Hepatocyte (in vitro differentiated cells): ENCODE data around the gene RAB8A. TPM values are rescaled to one million over a fixed set of nuclear protein-coding genes. Genes with fewer than 3 reads are reported as not detected.
A peak's percentile ranks its signal among the peaks of the same experiment; 100 is the strongest.

Experiments
- DNase-seq: peaks from one replicate; pipeline ENCODE4 v3.0.0-alpha.2; 2016; ENCODE audit warnings: low spot score
- H2AFZ ChIP-seq: fragments of 200-600 bp; sonication (generic); 2 replicates; pipeline ENCODE4 v1.6.0; 2016; ENCODE audit warnings: antibody characterized with exemption, mild to moderate bottlenecking
- H3K27ac ChIP-seq: fragments of 200-600 bp; sonication (generic); 2 replicates; pipeline ENCODE4 v1.5.1; 2016; ENCODE audit warnings: mild to moderate bottlenecking
- H3K27me3 ChIP-seq: fragments of 200-600 bp; sonication (generic); 2 replicates; pipeline ENCODE4 v1.6.1; 2016
- H3K36me3 ChIP-seq: fragments of 200-600 bp; sonication (generic); replicated peaks from 2 replicates; pipeline ENCODE4 v1.5.1; 2016; ENCODE audit warnings: low read depth; ENCODE audit not compliant: insufficient read depth
- H3K4me1 ChIP-seq: fragments of 200-600 bp; sonication (generic); 2 replicates; pipeline ENCODE4 v1.5.1; 2016; ENCODE audit warnings: mild to moderate bottlenecking, moderate library complexity; ENCODE audit not compliant: insufficient read depth
- H3K4me2 ChIP-seq: fragments of 200-600 bp; sonication (generic); 2 replicates; pipeline ENCODE4 v1.6.0; 2016
- H3K4me3 ChIP-seq: fragments of 200-600 bp; sonication (generic); 2 replicates; pipeline ENCODE4 v1.5.1; 2016; ENCODE audit warnings: mild to moderate bottlenecking
- H3K79me2 ChIP-seq: fragments of 200-600 bp; sonication (generic); 2 replicates; pipeline ENCODE4 v1.6.0; 2017; ENCODE audit warnings: mild to moderate bottlenecking
- H3K9me2 ChIP-seq: fragments of 200-600 bp; sonication (generic); replicated peaks from 2 replicates; pipeline ENCODE4 v1.6.0; 2017; ENCODE audit warnings: mild to moderate bottlenecking; ENCODE audit not compliant: insufficient read depth
- H3K9me3 ChIP-seq: fragments of 200-600 bp; sonication (generic); 2 replicates; pipeline ENCODE4 v1.5.1; 2016; ENCODE audit warnings: low read depth, mild to moderate bottlenecking
- H4K20me1 ChIP-seq: fragments of 200-600 bp; sonication (generic); 2 replicates; pipeline ENCODE4 v1.6.0; 2016; ENCODE audit warnings: mild to moderate bottlenecking; ENCODE audit not compliant: insufficient read depth, poor library complexity, severe bottlenecking
- EZH2 ChIP-seq: fragments of 200-600 bp; sonication (generic); IDR thresholded peaks from 2 replicates; pipeline ENCODE4 v1.6.1; 2016; ENCODE audit warnings: antibody characterized with exemption, mild to moderate bottlenecking, borderline replicate concordance
- EZH2phosphoT487 ChIP-seq: fragments of 200-600 bp; sonication (generic); IDR thresholded peaks from one replicate; pipeline ENCODE4 v1.6.1; 2018; ENCODE audit warnings: antibody characterized with exemption, mild to moderate bottlenecking, low read depth, moderate library complexity; ENCODE audit not compliant: unreplicated experiment, severe bottlenecking
- WGBS: methylation state at CpG from one replicate; pipeline ENCODE4 v1.1.6; 2016; ENCODE audit warnings: low lambda C conversion rate; ENCODE audit errors: missing lambda C conversion rate; 5-methylcytosine and 5-hydroxymethylcytosine counted together
- polyA plus RNA-seq: library from polyadenylated mRNA; unstranded; fragments of >200 nt; fragmentation: Nextera tagmentation; extraction: Ambion mirVana; gene quantifications from 2 replicates; pipeline ENCODE4 v1.2.1, GENCODE V29; 2016
- total RNA-seq: library from RNA; depleted of rRNA; stranded (reverse); fragments of >200 nt; gene quantifications from 2 replicates; pipeline ENCODE4 v1.2.3, GENCODE V29; 2014
- TF ChIP-seq, protein P1 (sequence below): fragments of 200-600 bp; sonication (generic); IDR thresholded peaks from 2 replicates; pipeline ENCODE4 v1.5.1; 2016; ENCODE audit warnings: antibody characterized with exemption, mild to moderate bottlenecking; ENCODE audit not compliant: poor library complexity

Gene RAB8A
- total and polyA plus RNA-seq, 2 experiments from 2014 or later = 60.2 to 89.5 TPM

DNA sequence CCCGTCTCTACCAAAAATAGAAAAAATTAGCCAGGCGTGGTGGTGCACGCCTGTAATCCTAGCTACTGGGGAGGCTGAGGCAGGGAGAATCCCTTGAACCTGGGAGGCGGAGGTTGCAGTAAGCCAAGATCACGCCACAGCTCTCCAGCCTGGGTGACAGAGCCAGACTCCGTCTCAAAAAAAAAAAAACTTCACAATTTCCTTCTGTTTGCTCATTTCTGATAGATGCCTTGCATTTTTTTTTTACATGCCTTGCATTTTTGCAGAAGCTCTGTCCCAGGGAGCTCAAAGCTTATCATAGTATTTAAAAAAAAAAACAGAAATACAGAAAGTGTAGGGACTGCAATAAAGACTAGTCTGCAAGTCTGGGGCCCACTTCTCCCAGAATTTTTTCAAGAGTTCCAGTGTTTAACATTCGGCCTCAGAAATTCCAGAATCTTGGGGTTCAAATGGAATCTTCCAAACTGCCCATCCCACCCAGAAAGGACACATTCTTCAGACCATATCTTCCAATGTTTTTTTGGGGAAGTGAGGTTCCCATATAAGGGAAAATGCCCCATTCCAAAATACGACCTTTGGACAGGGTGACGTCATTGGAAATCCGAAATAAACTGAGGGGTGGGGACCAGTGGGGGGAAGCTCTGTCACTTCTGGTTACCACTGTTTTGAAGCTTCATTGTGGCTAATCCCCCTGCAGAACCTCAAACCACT, 17.2 kb upstream of the RAB8A start:
- Histone ChIP-seq H3K79me2 (peaks cover 29% of the 10 kb centered on the region), H3K27me3 (no peaks in the 10 kb centered on the region), H3K4me3 (no peak overlapping the region), H3K9me2 (no peaks in the 10 kb centered on the region), H3K4me1 (peaks cover 25% of the 10 kb centered on the region), H4K20me1 (no peaks in the 10 kb centered on the region), H3K9me3 (no peaks in the 10 kb centered on the region), H3K27ac (peak overlapping the region; percentile 84), H3K4me2 (no peak overlapping the region), H3K36me3 (peaks cover 3% of the 10 kb centered on the region), H2AFZ (no peak overlapping the region)
- WGBS = 72% methylated on average over 10 of the region's 10 CpGs
- no peak for DNase-seq
- no peak for TF ChIP-seq EZH2phosphoT487
- TF ChIP-seq EZH2 = no peak
- TF ChIP-seq, protein P1, sequence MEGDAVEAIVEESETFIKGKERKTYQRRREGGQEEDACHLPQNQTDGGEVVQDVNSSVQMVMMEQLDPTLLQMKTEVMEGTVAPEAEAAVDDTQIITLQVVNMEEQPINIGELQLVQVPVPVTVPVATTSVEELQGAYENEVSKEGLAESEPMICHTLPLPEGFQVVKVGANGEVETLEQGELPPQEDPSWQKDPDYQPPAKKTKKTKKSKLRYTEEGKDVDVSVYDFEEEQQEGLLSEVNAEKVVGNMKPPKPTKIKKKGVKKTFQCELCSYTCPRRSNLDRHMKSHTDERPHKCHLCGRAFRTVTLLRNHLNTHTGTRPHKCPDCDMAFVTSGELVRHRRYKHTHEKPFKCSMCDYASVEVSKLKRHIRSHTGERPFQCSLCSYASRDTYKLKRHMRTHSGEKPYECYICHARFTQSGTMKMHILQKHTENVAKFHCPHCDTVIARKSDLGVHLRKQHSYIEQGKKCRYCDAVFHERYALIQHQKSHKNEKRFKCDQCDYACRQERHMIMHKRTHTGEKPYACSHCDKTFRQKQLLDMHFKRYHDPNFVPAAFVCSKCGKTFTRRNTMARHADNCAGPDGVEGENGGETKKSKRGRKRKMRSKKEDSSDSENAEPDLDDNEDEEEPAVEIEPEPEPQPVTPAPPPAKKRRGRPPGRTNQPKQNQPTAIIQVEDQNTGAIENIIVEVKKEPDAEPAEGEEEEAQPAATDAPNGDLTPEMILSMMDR = no peak

DNA sequence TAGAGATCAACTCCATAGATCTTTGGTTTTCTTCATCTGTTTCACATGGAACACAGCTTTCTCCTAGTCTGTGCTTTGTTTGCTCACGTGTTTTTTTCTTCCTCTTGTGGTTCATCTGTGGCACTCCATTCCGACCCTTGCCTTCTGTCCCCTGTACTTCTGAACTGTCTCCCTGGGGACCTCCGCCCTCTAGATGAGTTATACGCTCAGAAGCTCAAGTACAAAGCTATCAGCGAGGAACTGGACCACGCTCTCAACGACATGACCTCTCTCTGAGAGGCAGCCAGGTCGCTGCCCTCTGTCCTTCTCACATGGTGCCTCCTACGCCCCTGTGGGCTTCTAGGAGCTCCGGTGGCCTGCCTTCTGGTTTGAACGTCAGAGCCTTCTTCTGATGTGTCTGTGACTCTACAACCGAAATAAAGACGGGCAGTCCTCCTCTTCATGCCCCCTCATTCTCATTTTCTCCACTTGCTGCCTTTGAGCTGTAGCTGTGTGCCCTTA, 16.6 kb upstream of the RAB8A start:
- peaks cover 19% of the 10 kb centered on the region for H3K4me1 ChIP-seq
- peaks cover 3% of the 10 kb centered on the region for H3K36me3 ChIP-seq
- H3K4me2 ChIP-seq = no peak overlapping the region
- H4K20me1 ChIP-seq = no peaks in the 10 kb centered on the region
- H2AFZ ChIP-seq = no peak overlapping the region
- H3K27me3 ChIP-seq = no peaks in the 10 kb centered on the region
- TF ChIP-seq, protein P1 = no peak
- TF ChIP-seq EZH2 (no peak), EZH2phosphoT487 (no peak)
- peaks cover 27% of the 10 kb centered on the region for H3K79me2 ChIP-seq
- DNase-seq = no peak
- 89% methylated on average over 13 of the region's 13 CpGs for WGBS
- no peaks in the 10 kb centered on the region for H3K9me3 ChIP-seq
- H3K9me2 ChIP-seq = no peaks in the 10 kb centered on the region
- H3K4me3 ChIP-seq = no peak overlapping the region
- H3K27ac ChIP-seq = peak overlapping the region; percentile 84

DNA sequence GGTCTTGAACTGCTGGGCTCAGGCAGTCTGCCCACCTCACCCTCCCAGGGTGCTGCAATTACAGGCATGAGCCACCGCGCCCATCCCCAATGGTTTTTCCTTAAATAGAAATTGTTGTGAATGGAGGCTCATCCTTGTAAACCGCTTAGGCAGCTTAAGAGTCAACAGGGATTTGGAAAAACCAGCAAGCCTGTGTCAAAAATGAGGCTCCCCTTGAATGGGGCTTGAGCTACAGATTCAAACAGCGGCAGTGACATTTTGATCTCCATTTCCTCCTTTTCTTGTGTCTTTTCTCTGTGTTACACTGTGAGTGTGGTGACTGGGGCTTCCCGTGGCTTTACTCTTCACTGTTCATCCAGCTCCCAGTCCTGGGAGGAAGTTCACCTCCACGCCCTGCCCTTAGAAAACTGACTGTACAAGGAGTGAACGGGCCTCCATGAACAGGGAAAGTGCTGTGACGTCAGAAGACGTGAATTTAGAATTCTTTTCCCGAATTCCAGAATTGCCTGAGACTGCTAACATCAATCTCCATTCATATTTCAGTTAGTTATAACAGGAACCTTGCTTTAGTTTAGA, 15.3 kb upstream of the RAB8A start:
- Histone ChIP-seq H2AFZ (no peak overlapping the region), H3K4me1 (peaks cover 19% of the 10 kb centered on the region), H4K20me1 (no peaks in the 10 kb centered on the region), H3K9me3 (no peaks in the 10 kb centered on the region), H3K36me3 (no peaks in the 10 kb centered on the region), H3K9me2 (no peaks in the 10 kb centered on the region), H3K4me2 (no peak overlapping the region), H3K4me3 (no peak overlapping the region), H3K79me2 (peaks cover 18% of the 10 kb centered on the region), H3K27ac (peak overlapping the region; percentile 57), H3K27me3 (no peaks in the 10 kb centered on the region)
- no peak for DNase-seq
- 83% methylated on average over 10 of the region's 10 CpGs for WGBS
- no peak for TF ChIP-seq EZH2
- no peak for TF ChIP-seq EZH2phosphoT487
- TF ChIP-seq, protein P1 = no peak
